Activated B cell treated with CpG ODN at 0.5 μM for 24 hours (primary cell): ENCODE data around the gene PRPF8. TPM values are rescaled to one million over a fixed set of nuclear protein-coding genes. Genes with fewer than 3 reads are reported as not detected.

ENCODE experiments used
- ATAC-seq: fragments of 200-7000 bp; cut with Tn5 transposase; one replicate; pipeline ENCODE4 v1.10.0; 2021; ENCODE audit warnings: low read depth, mild to moderate bottlenecking, moderate library complexity
- CTCF ChIA-PET: fragments of 350-600 bp; sonication (Branson Sonifier 250); formaldehyde crosslinking; loops from one replicate; lab custom pipeline; 2021; ENCODE audit warnings: antibody characterized with exemption; lab: Charles Lee
- POLR2A ChIA-PET: fragments of 350-600 bp; sonication (Branson Sonifier 250); formaldehyde crosslinking; loops from one replicate; lab custom pipeline; 2021; ENCODE audit warnings: antibody characterized with exemption; lab: Charles Lee
- DNase-seq: peaks from one replicate; pipeline ENCODE4 v3.0.0; 2022
- H3K27ac Mint-ChIP-seq: one replicate; pipeline ENCODE4 v1.8.0; 2020; ENCODE audit warnings: mixed read lengths
- H3K27me3 Mint-ChIP-seq: one replicate; pipeline ENCODE4 v1.8.0; 2021; ENCODE audit warnings: mixed read lengths
- H3K36me3 Mint-ChIP-seq: one replicate; pipeline ENCODE4 v1.8.0; 2021; ENCODE audit warnings: low read depth, mixed read lengths
- H3K4me1 Mint-ChIP-seq: one replicate; pipeline ENCODE4 v1.8.0; 2021; ENCODE audit warnings: mixed read lengths
- H3K4me3 Mint-ChIP-seq: one replicate; pipeline ENCODE4 v1.8.0; 2020; ENCODE audit warnings: mild to moderate bottlenecking, mixed read lengths
- H3K9me3 Mint-ChIP-seq: one replicate; pipeline ENCODE4 v1.8.0; 2020; ENCODE audit warnings: mixed read lengths
- intact Hi-C: fragments of 100-400 bp; cut with micrococcal nuclease; formaldehyde crosslinking; loops from one replicate; pipeline ENCODE4 v1.15.1; 2024
- total RNA-seq: library from RNA; stranded (reverse); gene quantifications from 2 replicates; pipeline ENCODE4 v1.2.3, GENCODE V29; 2022
- TF ChIP-seq, protein P1 (sequence below): fragments of 200-600 bp; IDR thresholded peaks from one replicate; pipeline ENCODE4 v1.8.0; 2022; ENCODE audit warnings: antibody characterized with exemption, mild to moderate bottlenecking

Gene PRPF8
- total RNA-seq, 1 donor from 2014 or later, result 442 TPM

DNA sequence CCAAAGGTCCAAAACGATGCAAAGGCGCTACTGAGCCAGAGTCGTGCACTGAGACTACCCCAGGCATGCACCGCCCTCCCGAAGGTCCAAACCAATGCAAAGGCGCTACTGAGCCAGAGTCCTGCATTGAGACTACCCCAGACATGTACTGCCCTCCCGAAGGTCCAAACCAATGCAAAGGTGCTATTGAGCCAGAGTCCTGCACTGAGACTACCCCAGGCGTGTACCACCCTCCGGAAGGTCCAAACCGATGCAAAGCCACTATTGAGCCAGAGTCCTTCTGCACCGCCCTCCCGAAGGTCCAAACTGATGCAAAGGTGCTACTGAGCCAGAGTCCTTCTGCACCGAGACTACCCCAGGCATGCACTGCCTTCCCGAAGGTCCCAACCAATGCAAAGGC lies 83.1 kb downstream of the PRPF8 start:
- peaks cover 2% of the 10 kb centered on the region for H3K9me3 Mint-ChIP-seq
- no peaks in the 10 kb centered on the region for H3K27me3 Mint-ChIP-seq
- DNase-seq (no peak), ATAC-seq (no peak)
- CTCF ChIA-PET, result no interaction called here
- H3K27ac Mint-ChIP-seq, result no peak overlapping the region
- H3K4me1 Mint-ChIP-seq, result peaks cover 16% of the 10 kb centered on the region
- TF ChIP-seq, protein P1, sequence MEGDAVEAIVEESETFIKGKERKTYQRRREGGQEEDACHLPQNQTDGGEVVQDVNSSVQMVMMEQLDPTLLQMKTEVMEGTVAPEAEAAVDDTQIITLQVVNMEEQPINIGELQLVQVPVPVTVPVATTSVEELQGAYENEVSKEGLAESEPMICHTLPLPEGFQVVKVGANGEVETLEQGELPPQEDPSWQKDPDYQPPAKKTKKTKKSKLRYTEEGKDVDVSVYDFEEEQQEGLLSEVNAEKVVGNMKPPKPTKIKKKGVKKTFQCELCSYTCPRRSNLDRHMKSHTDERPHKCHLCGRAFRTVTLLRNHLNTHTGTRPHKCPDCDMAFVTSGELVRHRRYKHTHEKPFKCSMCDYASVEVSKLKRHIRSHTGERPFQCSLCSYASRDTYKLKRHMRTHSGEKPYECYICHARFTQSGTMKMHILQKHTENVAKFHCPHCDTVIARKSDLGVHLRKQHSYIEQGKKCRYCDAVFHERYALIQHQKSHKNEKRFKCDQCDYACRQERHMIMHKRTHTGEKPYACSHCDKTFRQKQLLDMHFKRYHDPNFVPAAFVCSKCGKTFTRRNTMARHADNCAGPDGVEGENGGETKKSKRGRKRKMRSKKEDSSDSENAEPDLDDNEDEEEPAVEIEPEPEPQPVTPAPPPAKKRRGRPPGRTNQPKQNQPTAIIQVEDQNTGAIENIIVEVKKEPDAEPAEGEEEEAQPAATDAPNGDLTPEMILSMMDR, result no peak
- H3K4me3 Mint-ChIP-seq, result no peak overlapping the region
- intact Hi-C loops, result no loop called here
- H3K36me3 Mint-ChIP-seq, result peaks cover 43% of the 10 kb centered on the region
- POLR2A ChIA-PET, result interaction anchor here (0.5 to 4.7 kb wide), 2 partner anchors 26 to 153 kb away, joined by 3 to 46 read pairs; partner anchors contain the start of gene SLC43A2

Other genes with a start within 250 kb of the PRPF8 start
- gene CRK, start 228.6 kb downstream of the PRPF8 start, total RNA-seq, result 22.5 and 29.1 TPM in 2 replicates
- gene MYO1C, start 192.2 kb downstream of the PRPF8 start, total RNA-seq, result 189 and 190 TPM in 2 replicates
- 46.0 and 50.0 TPM in 2 replicates for gene INPP5K, start 168.3 kb downstream of the PRPF8 start, total RNA-seq
- 97.0 and 113 TPM in 2 replicates for gene PITPNA, start 122.1 kb downstream of the PRPF8 start, total RNA-seq
- 148 and 167 TPM in 2 replicates for gene SLC43A2, start 56.0 kb downstream of the PRPF8 start, total RNA-seq
- gene SCARF1, start 39.1 kb downstream of the PRPF8 start, total RNA-seq, result 6.6 and 8.0 TPM in 2 replicates
- 9.7 and 9.8 TPM in 2 replicates for gene RILP, start 35.0 kb downstream of the PRPF8 start, total RNA-seq
- 0.02 and 0.04 TPM in 2 replicates for gene TLCD2, start 25.5 kb upstream of the PRPF8 start, total RNA-seq
- gene WDR81, start 39.8 kb upstream of the PRPF8 start, total RNA-seq, result 42.7 and 48.4 TPM in 2 replicates
- 0.82 and 1.3 TPM in 2 replicates for gene SERPINF2, start 58.0 kb upstream of the PRPF8 start, total RNA-seq
- 8.7 and 14.8 TPM in 2 replicates for gene SERPINF1, start 77.2 kb upstream of the PRPF8 start, total RNA-seq
- gene SMYD4, start 145.0 kb upstream of the PRPF8 start, total RNA-seq, result 19.9 and 21.8 TPM in 2 replicates
- gene RPA1, start 145.1 kb upstream of the PRPF8 start, total RNA-seq, result 99.8 and 109 TPM in 2 replicates